MCF 10A (cell line): ENCODE results near the gene CLPTM1. TPM values are rescaled to one million over a fixed set of nuclear protein-coding genes. Genes with fewer than 3 reads are reported as not detected.
"Not testable (repeated sequence)": the region's sequence is repeated elsewhere in the genome, so short reads cannot be mapped to it uniquely, and the experiment has no call there.

Experiments used
- BruUV-seq: library from RNA; stranded (reverse); fragments of 400-500 nt; replicated peaks from 2 replicates; lab custom pipeline; 2021; lab: Mats Ljungman, UMichigan
- CTCF ChIA-PET: fragments of 300-600 bp; sonication (Branson Sonifier 250); formaldehyde crosslinking; extraction: SDS; loops from one replicate; lab custom pipeline; 2021; ENCODE audit warnings: antibody characterized with exemption, inconsistent platforms; lab: Yijun Ruan, JAX
- POLR2A ChIA-PET: fragments of 300-600, 350-650 bp; sonication (Branson Sonifier 250); formaldehyde crosslinking; extraction: SDS; loops from one replicate; lab custom pipeline; 2020; ENCODE audit warnings: antibody characterized with exemption, inconsistent platforms; lab: Yijun Ruan, JAX
- DNase-seq: peaks from one replicate; pipeline ENCODE4 v3.0.0-alpha.2; 2018; ENCODE audit not compliant: unreplicated experiment
- H3K27ac Mint-ChIP-seq: one replicate; pipeline ENCODE4 v1.8.0; 2022; ENCODE audit warnings: mild to moderate bottlenecking, low read depth, mixed read lengths; ENCODE audit not compliant: unreplicated experiment
- H3K27me3 Mint-ChIP-seq: one replicate; pipeline ENCODE4 v1.8.0; 2022; ENCODE audit warnings: mixed read lengths; ENCODE audit not compliant: insufficient read depth, unreplicated experiment
- H3K36me3 Mint-ChIP-seq: one replicate; pipeline ENCODE4 v1.8.0; 2022; ENCODE audit warnings: mild to moderate bottlenecking, moderate library complexity, mixed read lengths; ENCODE audit not compliant: insufficient read depth, unreplicated experiment
- H3K4me1 Mint-ChIP-seq: one replicate; pipeline ENCODE4 v1.8.0; 2022; ENCODE audit warnings: mixed read lengths; ENCODE audit not compliant: insufficient read depth, unreplicated experiment
- H3K4me3 Mint-ChIP-seq: one replicate; pipeline ENCODE4 v1.8.0; 2022; ENCODE audit warnings: mild to moderate bottlenecking, moderate library complexity, mixed read lengths; ENCODE audit not compliant: unreplicated experiment
- H3K9me3 Mint-ChIP-seq: one replicate; pipeline ENCODE4 v1.8.0; 2022; ENCODE audit warnings: mixed read lengths; ENCODE audit not compliant: unreplicated experiment
- intact Hi-C: fragments of 100-400 bp; cut with micrococcal nuclease; formaldehyde crosslinking; loops from 2 replicates; pipeline ENCODE4 v1.14.1; 2022
- total RNA-seq: library from RNA; stranded (reverse); gene quantifications from 2 replicates; pipeline ENCODE4 v1.2.3, GENCODE V29; 2022
- TF ChIP-seq, protein P1 (sequence below): fragments of 200-600 bp; IDR thresholded peaks from one replicate; pipeline ENCODE4 v1.8.0; 2022; ENCODE audit warnings: antibody characterized with exemption, mild to moderate bottlenecking; ENCODE audit not compliant: unreplicated experiment

Gene CLPTM1
- total RNA-seq, 1 experiment from 2014 or later = 101 TPM

GRCh38 chr19:44925114-44925891 is 29.9 kb upstream of the CLPTM1 start:
- no peak for DNase-seq
- H3K36me3 Mint-ChIP-seq = peaks cover 5% of the 10 kb centered on the region
- POLR2A ChIA-PET = no interaction called here
- H3K4me1 Mint-ChIP-seq = peaks cover 8% of the 10 kb centered on the region
- CTCF ChIA-PET = interaction anchor here (1.0 to 2.3 kb wide), 3 partner anchors 21 to 41 kb away, joined by 3 to 7 read pairs (median 6); no protein-coding TSS in a partner anchor
- H3K27ac Mint-ChIP-seq = peak overlapping the region; percentile 61
- no peaks in the 10 kb centered on the region for H3K9me3 Mint-ChIP-seq
- H3K27me3 Mint-ChIP-seq = peaks cover 25% of the 10 kb centered on the region
- H3K4me3 Mint-ChIP-seq = no peak overlapping the region
- no TSS peak for BruUV-seq
- intact Hi-C loops = no loop called here
- TF ChIP-seq, protein P1, sequence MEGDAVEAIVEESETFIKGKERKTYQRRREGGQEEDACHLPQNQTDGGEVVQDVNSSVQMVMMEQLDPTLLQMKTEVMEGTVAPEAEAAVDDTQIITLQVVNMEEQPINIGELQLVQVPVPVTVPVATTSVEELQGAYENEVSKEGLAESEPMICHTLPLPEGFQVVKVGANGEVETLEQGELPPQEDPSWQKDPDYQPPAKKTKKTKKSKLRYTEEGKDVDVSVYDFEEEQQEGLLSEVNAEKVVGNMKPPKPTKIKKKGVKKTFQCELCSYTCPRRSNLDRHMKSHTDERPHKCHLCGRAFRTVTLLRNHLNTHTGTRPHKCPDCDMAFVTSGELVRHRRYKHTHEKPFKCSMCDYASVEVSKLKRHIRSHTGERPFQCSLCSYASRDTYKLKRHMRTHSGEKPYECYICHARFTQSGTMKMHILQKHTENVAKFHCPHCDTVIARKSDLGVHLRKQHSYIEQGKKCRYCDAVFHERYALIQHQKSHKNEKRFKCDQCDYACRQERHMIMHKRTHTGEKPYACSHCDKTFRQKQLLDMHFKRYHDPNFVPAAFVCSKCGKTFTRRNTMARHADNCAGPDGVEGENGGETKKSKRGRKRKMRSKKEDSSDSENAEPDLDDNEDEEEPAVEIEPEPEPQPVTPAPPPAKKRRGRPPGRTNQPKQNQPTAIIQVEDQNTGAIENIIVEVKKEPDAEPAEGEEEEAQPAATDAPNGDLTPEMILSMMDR = no peak

GRCh38 chr19:44926245-44927077 is 28.7 kb upstream of the CLPTM1 start:
- BruUV-seq, DNase-seq, H3K27ac Mint-ChIP-seq, H3K4me1 Mint-ChIP-seq, intact Hi-C loops, H3K36me3 Mint-ChIP-seq, H3K4me3 Mint-ChIP-seq, H3K9me3 Mint-ChIP-seq: not testable (repeated sequence)
- ChIA-PET POLR2A (interaction anchor here (0.6 kb wide), 2 partner anchors 25 to 27 kb away, joined by 3 read pairs; no protein-coding TSS in a partner anchor), CTCF (interaction anchor here (1.0 to 2.3 kb wide), 3 partner anchors 22 to 40 kb away, joined by 3 to 7 read pairs (median 6); no protein-coding TSS in a partner anchor)
- peaks cover 25% of the 10 kb centered on the region for H3K27me3 Mint-ChIP-seq

GRCh38 chr19:44927746-44928145 is 27.4 kb upstream of the CLPTM1 start:
- Mint-ChIP-seq H3K36me3 (peaks cover 5% of the 10 kb centered on the region), H3K4me3 (no peak overlapping the region), H3K9me3 (no peaks in the 10 kb centered on the region), H3K4me1 (peaks cover 8% of the 10 kb centered on the region), H3K27ac (no peak overlapping the region), H3K27me3 (peaks cover 25% of the 10 kb centered on the region)
- intact Hi-C loops = no loop called here
- ChIA-PET POLR2A (no interaction called here), CTCF (no interaction called here)
- BruUV-seq = no TSS peak
- TF ChIP-seq, protein P1 = no peak
- peak; percentile 48 for DNase-seq

GRCh38 chr19:44930088-44930487 is 25.1 kb upstream of the CLPTM1 start:
- Mint-ChIP-seq H3K9me3 (no peaks in the 10 kb centered on the region), H3K27ac (no peak overlapping the region), H3K36me3 (peaks cover 5% of the 10 kb centered on the region), H3K4me3 (no peak overlapping the region), H3K27me3 (peaks cover 25% of the 10 kb centered on the region), H3K4me1 (peaks cover 6% of the 10 kb centered on the region)
- ChIA-PET POLR2A (no interaction called here), CTCF (interaction anchor here (0.6 kb wide), 1 partner anchor 136 kb away, joined by 3 read pairs; no protein-coding TSS in a partner anchor)
- TF ChIP-seq, protein P1 = no peak
- BruUV-seq = no TSS peak
- no peak for DNase-seq
- intact Hi-C loops = no loop called here
